Prostate gland (tissue), 2 donors: ENCODE measurements around the gene MAML1.

ENCODE experiments used
- CTCF ChIP-seq, 4 experiments: fragments of 200-600 bp in 2 of 4; fragments of 450-650 bp in 2 of 4; sonication (generic) in 2 of 4; IDR thresholded peaks; 1 replicate in 3 of 4; 2 replicates in 1 of 4; pipeline ENCODE4 v1.5.1; 2016 to 2019; ENCODE audit warnings: antibody characterized with exemption in 4 of 4, mild to moderate bottlenecking in 2 of 4, moderate library complexity in 2 of 4
- POLR2A ChIP-seq: fragments of 450-650 bp; IDR thresholded peaks from one replicate; pipeline ENCODE4 v1.6.1; 2016; ENCODE audit warnings: antibody characterized with exemption, mild to moderate bottlenecking
- POLR2AphosphoS5 ChIP-seq: sonication (generic); formaldehyde crosslinking; IDR thresholded peaks from one replicate; pipeline ENCODE4 v1.6.1; 2017; ENCODE audit warnings: antibody characterized with exemption

- no peak for TF ChIP-seq POLR2A
- no peak for TF ChIP-seq CTCF (IDR thresholded peaks at IDR 0.05)
- no peak for TF ChIP-seq POLR2AphosphoS5
Measured at GRCh38 chr5:179716286-179716685, 16.3 kb upstream of the MAML1 start.
